GM21737 (cell line): ENCODE results near the gene GNGT2.

Experiments used
- ATAC-seq: cut with Tn5 transposase; IDR thresholded peaks from one replicate; pipeline ENCODE4 v1.9.1; 2021; ENCODE audit warnings: mild to moderate bottlenecking, moderate library complexity; ENCODE audit not compliant: unreplicated experiment

Gene GNGT2

GRCh38 chr17:49210158-49211029 is at the start of gene GNGT2, which contains the start of gene ABI3:
Gene GNGT2, minus strand, starts transcription at chr17:49210574. Its CDS starts 3,152 bp downstream, at chr17:49207422.
Gene ABI3, plus strand, starts transcription at chr17:49210707. Its CDS starts 18 bp downstream, at chr17:49210725.
- peak; percentile 68 for ATAC-seq

- ATAC-seq = no peak
Observed at GRCh38 chr17:49259663-49260010, 49.3 kb upstream of the GNGT2 start.

- ATAC-seq = no peak
Observed at GRCh38 chr17:49258394-49258793, 48.0 kb upstream of the GNGT2 start.

GRCh38 chr17:49255125-49255524 is 44.8 kb upstream of the GNGT2 start:
- ATAC-seq = no peak

- ATAC-seq = no peak
Observed at GRCh38 chr17:49254066-49254465, 43.7 kb upstream of the GNGT2 start.

GRCh38 chr17:49252148-49252695 is 41.8 kb upstream of the GNGT2 start:
- ATAC-seq = no peak

GRCh38 chr17:49249890-49250522 is 39.6 kb upstream of the GNGT2 start:
- no peak for ATAC-seq

GRCh38 chr17:49249292-49249794 is 39.0 kb upstream of the GNGT2 start:
- ATAC-seq = no peak

- no peak for ATAC-seq
Observed at GRCh38 chr17:49247944-49248343, 37.6 kb upstream of the GNGT2 start.

GRCh38 chr17:49244839-49245238 is 34.5 kb upstream of the GNGT2 start:
- no peak for ATAC-seq

- no peak for ATAC-seq
Observed at GRCh38 chr17:49242813-49243212, 32.4 kb upstream of the GNGT2 start.

GRCh38 chr17:49241692-49242397 is 31.5 kb upstream of the GNGT2 start:
- ATAC-seq = no peak

- no peak for ATAC-seq
Observed at GRCh38 chr17:49241040-49241439, 30.7 kb upstream of the GNGT2 start.

- no peak for ATAC-seq
Observed at GRCh38 chr17:49240619-49241018, 30.2 kb upstream of the GNGT2 start.

- ATAC-seq = no peak
Observed at GRCh38 chr17:49239963-49240362, 29.6 kb upstream of the GNGT2 start.

- no peak for ATAC-seq
Observed at GRCh38 chr17:49235896-49236295, 25.5 kb upstream of the GNGT2 start.

- no peak for ATAC-seq
Observed at GRCh38 chr17:49234509-49235080, 24.2 kb upstream of the GNGT2 start.

- no peak for ATAC-seq
Observed at GRCh38 chr17:49231563-49231894, 21.2 kb upstream of the GNGT2 start.

- peak; percentile 79 for ATAC-seq
Observed at GRCh38 chr17:49230636-49231562, 20.5 kb upstream of the GNGT2 start, which contains the start of gene PHOSPHO1. Gene PHOSPHO1, minus strand, starts transcription at chr17:49230787. Its CDS starts 4,096 bp downstream, at chr17:49226691.
